K562 (cell line): ENCODE data around the gene SUCLG1. TPM values are rescaled to one million over a fixed set of nuclear protein-coding genes. Genes with fewer than 3 reads are reported as not detected.
A peak's percentile ranks its signal among the peaks of the same experiment; 100 is the strongest.

Source experiments
- ATAC-seq: fragments of 200-7000 bp; cut with Tn5 transposase; 3 replicates; pipeline ENCODE4 v1.9.1; 2020; ENCODE audit warnings: moderate library complexity
- BruUV-seq: library from RNA; stranded (reverse); fragments of 400-500 nt; replicated peaks from 2 replicates; lab custom pipeline; 2021; lab: Mats Ljungman, UMichigan
- CTCF ChIA-PET: fragments of 300-600 bp; formaldehyde crosslinking; extraction: SDS; loops from one replicate; lab custom pipeline; 2021; ENCODE audit warnings: low intra/inter-chr PET ratio; lab: Yijun Ruan, JAX
- POLR2A ChIA-PET: fragments of 300-600, 350-650 bp; sonication (Branson Sonifier 250); formaldehyde crosslinking; extraction: SDS; loops from one replicate; lab custom pipeline; 2021; ENCODE audit warnings: antibody characterized with exemption, inconsistent platforms; lab: Yijun Ruan, JAX
- DNase-seq, 4 experiments: peaks; one replicate each; pipeline versions ENCODE4 v3.0.0 to v3.0.0-alpha.2; 2011 to 2018; ENCODE audit warnings: low spot score in 3 of 4, mixed read lengths in 3 of 4; ENCODE audit errors: extremely low read depth in 1 of 4
- FAIRE-seq: peaks from 2 replicates; lab custom pipeline; 2011; peaks lifted over from hg19 to GRCh38; lab: Jason Lieb, UNC
- H2AFZ ChIP-seq: 2 replicates; pipeline ENCODE4 v1.6.0; 2011; ENCODE audit warnings: low read depth, low read length, control low read depth, inconsistent platforms
- H3K27ac ChIP-seq: fragments of 200-600 bp; 3 replicates; pipeline ENCODE4 v1.8.0; 2011; ENCODE audit warnings: low read depth, mild to moderate bottlenecking, control low read depth, inconsistent platforms, low read length, moderate library complexity, mixed read lengths; ENCODE audit errors: extremely low read depth
- H3K27me3 ChIP-seq, 2 experiments: fragments of 300-600 bp in 1 of 2; 2 replicates in 1 of 2; 3 replicates in 1 of 2; pipeline versions ENCODE4 v1.6.0 to v1.8.0; 2011; ENCODE audit warnings: inconsistent platforms in 2 of 2, low read length in 2 of 2, mild to moderate bottlenecking in 1 of 2, mixed read lengths in 1 of 2, moderate library complexity in 1 of 2; ENCODE audit not compliant: control insufficient read depth in 2 of 2, insufficient read depth in 2 of 2
- H3K36me3 ChIP-seq: fragments of 300-600 bp; 3 replicates; pipeline ENCODE4 v1.8.0; 2011; ENCODE audit warnings: mild to moderate bottlenecking, low read length, inconsistent platforms; ENCODE audit not compliant: control insufficient read depth, insufficient read depth
- H3K4me1 ChIP-seq, 2 experiments: fragments of 200-600 bp in 1 of 2; replicated peaks in 1 of 2; 2 replicates in 1 of 2; 3 replicates in 1 of 2; pipeline versions ENCODE4 v1.5.1 to v1.8.0; 2011; ENCODE audit warnings: inconsistent platforms in 2 of 2, low read length in 2 of 2, mild to moderate bottlenecking in 1 of 2, mixed read lengths in 1 of 2, moderate library complexity in 1 of 2; ENCODE audit not compliant: control insufficient read depth in 2 of 2, insufficient read depth in 2 of 2
- H3K4me2 ChIP-seq: 2 replicates; pipeline ENCODE4 v1.6.1; 2011; ENCODE audit warnings: low read length, control low read depth, inconsistent platforms, mixed read lengths; ENCODE audit not compliant: insufficient read depth
- H3K4me3 ChIP-seq: fragments of 200-600 bp; sonication (generic), shearing (Covaris generic); 2 replicates; pipeline ENCODE4 v1.5.1; 2016; ENCODE audit warnings: control low read depth, inconsistent platforms
- H3K79me2 ChIP-seq: fragments of 200-600 bp; 3 replicates; pipeline ENCODE4 v1.8.0; 2011; ENCODE audit warnings: low read length, inconsistent platforms; ENCODE audit not compliant: control insufficient read depth, insufficient read depth
- H3K9ac ChIP-seq, 2 experiments: 2 replicates each; pipeline versions ENCODE4 v1.6.0 to v1.6.1; 2011; ENCODE audit warnings: low read depth in 2 of 2, low read length in 2 of 2, control low read depth in 1 of 2, inconsistent platforms in 1 of 2, mild to moderate bottlenecking in 1 of 2, mixed read lengths in 1 of 2; ENCODE audit not compliant: insufficient read depth in 1 of 2
- H3K9me1 ChIP-seq: one replicate; pipeline ENCODE4 v1.6.0; 2011; ENCODE audit warnings: inconsistent platforms, mild to moderate bottlenecking, low read length, moderate library complexity; ENCODE audit not compliant: control insufficient read depth, insufficient read depth
- H3K9me3 ChIP-seq: replicated peaks from 2 replicates; pipeline ENCODE4 v1.5.1; 2011; ENCODE audit warnings: low read depth, low read length, inconsistent platforms; ENCODE audit not compliant: control insufficient read depth, insufficient read depth
- H4K20me1 ChIP-seq: replicated peaks from 2 replicates; pipeline ENCODE4 v1.6.1; 2011; ENCODE audit warnings: low read length, inconsistent platforms, mixed read lengths; ENCODE audit not compliant: control insufficient read depth, insufficient read depth
- NCOA4 ChIP-seq: fragments of 450-650 bp; IDR thresholded peaks from 2 replicates; pipeline ENCODE4 v1.6.1; 2018; ENCODE audit warnings: mild to moderate bottlenecking; ENCODE audit not compliant: partially characterized antibody
- NELFE ChIP-seq: IDR thresholded peaks from 2 replicates; pipeline ENCODE4 v1.6.1; 2011; ENCODE audit warnings: mild to moderate bottlenecking; ENCODE audit not compliant: insufficient read depth, insufficient read length
- RBM39 ChIP-seq: fragments of 200-400 bp; formaldehyde crosslinking; optimal IDR thresholded peaks from 2 replicates; pipeline ENCODE3; 2018; ENCODE audit warnings: low read depth, low read length
- TCF3 ChIP-seq: sonication (generic); formaldehyde crosslinking; IDR thresholded peaks from 2 replicates; pipeline ENCODE4 v1.4.0; 2020; ENCODE audit warnings: mild to moderate bottlenecking, missing genetic modification reagents
- ZBTB40 ChIP-seq, 2 experiments: fragments of 450-650 bp in 1 of 2; sonication (generic) in 1 of 2; formaldehyde crosslinking in 1 of 2; IDR thresholded peaks; 2 replicates each; pipeline versions ENCODE4 v1.7.1 to v1.9.0; 2016 to 2022; ENCODE audit warnings: inconsistent platforms in 1 of 2, mild to moderate bottlenecking in 1 of 2, missing genetic modification reagents in 1 of 2
- ZKSCAN1 ChIP-seq: fragments of 150-350 bp; IDR thresholded peaks from 2 replicates; pipeline ENCODE4 v1.6.1; 2016; ENCODE audit warnings: low read depth, low read length
- WGBS: fragments of 100-300 bp; shearing (Covaris generic); methylation state at CpG from one replicate; pipeline ENCODE4 v1.1.6; 2016; ENCODE audit warnings: low coverage, mixed read lengths; ENCODE audit not compliant: insufficient coverage; ENCODE audit errors: missing lambda C conversion rate; 5-methylcytosine and 5-hydroxymethylcytosine counted together
- in situ Hi-C: fragments of 300-500 bp; cut with MboI; formaldehyde crosslinking; loops from 4 replicates; pipeline ENCODE4 v1.15.0; 2018; ENCODE audit warnings: inconsistent platforms, mixed read lengths
- intact Hi-C: fragments of 100-400 bp; cut with micrococcal nuclease; formaldehyde crosslinking; loops from 2 replicates; pipeline ENCODE4 v1.14.2; 2022
- polyA plus RNA-seq, 8 experiments: library from polyadenylated mRNA; depleted of rRNA in 4 of 8; stranded (reverse) in 5 of 8; unstranded in 3 of 8; fragments of >200 nt; fragmentation: Nextera tagmentation in 2 of 8; fragmentation: Illumina TruSeq in 1 of 8; extraction: Ambion mirVana in 2 of 8; extraction: Trizol in 1 of 8; gene quantifications; 2 replicates each; pipeline versions ENCODE4 v1.2.1 to v1.2.3, GENCODE V29; 2011 to 2014; ENCODE audit warnings: inconsistent platforms in 1 of 8, missing spikeins in 1 of 8
- total RNA-seq, 7 experiments: library from RNA; depleted of rRNA in 6 of 7; stranded (reverse); fragments of >200 nt in 6 of 7; fragmentation: Illumina TruSeq in 2 of 7; extraction: Trizol in 2 of 7; gene quantifications; 2 replicates each; pipeline versions ENCODE4 v1.2.1 to v1.2.3, GENCODE V29; 2011 to 2021; ENCODE audit warnings: low replicate concordance in 1 of 7

SUCLG1 gene
- total and polyA plus RNA-seq, 9 of the 15 experiments (the other 6 are each of a cell fraction or from before 2014, with no cell fraction given) = 90.5 to 325 (median 115) TPM

- peaks cover 16% of the 10 kb centered on the region for H4K20me1 ChIP-seq
- H3K9me1 ChIP-seq = peaks cover 15% of the 10 kb centered on the region
- in situ Hi-C loops = no loop called here
- POLR2A ChIA-PET = interaction anchor here (1.0 kb wide), 1 partner anchor 10 kb away, joined by 4 read pairs; no protein-coding TSS in a partner anchor
- CTCF ChIA-PET = no interaction called here
- peaks cover 0 to 22% of the 10 kb centered on the region in 2 experiments; a peak in 2 of 5 replicates for H3K4me1 ChIP-seq
- no peaks in the 10 kb centered on the region for H3K9me3 ChIP-seq
- H3K9ac ChIP-seq = no peak overlapping the region
- DNase-seq = no peak
- FAIRE-seq = peak; percentile 49
- no peak overlapping the region for H3K27ac ChIP-seq
- 84% methylated on average over 3 of the region's 3 CpGs for WGBS
- H3K79me2 ChIP-seq = peaks cover 85% of the 10 kb centered on the region
- H2AFZ ChIP-seq = no peak overlapping the region
- BruUV-seq = no TSS peak
- ATAC-seq = no peak
- TF ChIP-seq ZKSCAN1 (peak; percentile 75; the same call in 1 of the 2 replicates), NELFE (no peak)
- no peak overlapping the region for H3K4me2 ChIP-seq
- peaks cover 54% of the 10 kb centered on the region for H3K36me3 ChIP-seq
- no peak overlapping the region for H3K4me3 ChIP-seq
- H3K27me3 ChIP-seq = no peaks in the 10 kb centered on the region
- intact Hi-C loops = no loop called here
Measured at GRCh38 chr2:84452624-84453023, 6.5 kb downstream of the SUCLG1 start.

- Histone ChIP-seq H3K9me1 (peaks cover 15% of the 10 kb centered on the region), H3K9me3 (no peaks in the 10 kb centered on the region), H3K27ac (no peak overlapping the region), H3K4me1 (peaks cover 0 to 18% of the 10 kb centered on the region in 2 experiments; a peak in 2 of 5 replicates), H3K4me2 (no peak overlapping the region), H3K4me3 (no peak overlapping the region), H3K79me2 (peaks cover 81% of the 10 kb centered on the region), H4K20me1 (peaks cover 16% of the 10 kb centered on the region), H2AFZ (no peak overlapping the region), H3K36me3 (peaks cover 61% of the 10 kb centered on the region), H3K9ac (no peak overlapping the region), H3K27me3 (no peaks in the 10 kb centered on the region)
- ChIA-PET CTCF (no interaction called here), POLR2A (interaction anchor here (0.6 kb wide), 1 partner anchor 12 kb away, joined by 3 read pairs; no protein-coding TSS in a partner anchor)
- intact Hi-C loops = no loop called here
- FAIRE-seq = no peak
- WGBS = 61% methylated on average over 2 of the region's 2 CpGs
- no TSS peak for BruUV-seq
- peak; percentile 15 for ATAC-seq
- in situ Hi-C loops = no loop called here
- no peak for DNase-seq
- TF ChIP-seq TCF3 (CRISPR knock-in tag) (no peak), RBM39 (no peak), ZBTB40 (IDR thresholded peaks at IDR 0.05) (no peak), ZBTB40 (CRISPR knock-in tag; IDR thresholded peaks at IDR 0.05) (no peak), NCOA4 (no peak)
Measured at GRCh38 chr2:84451579-84451978, 7.5 kb downstream of the SUCLG1 start.
